ENCODE data around the gene ACTL6A.

DNA sequence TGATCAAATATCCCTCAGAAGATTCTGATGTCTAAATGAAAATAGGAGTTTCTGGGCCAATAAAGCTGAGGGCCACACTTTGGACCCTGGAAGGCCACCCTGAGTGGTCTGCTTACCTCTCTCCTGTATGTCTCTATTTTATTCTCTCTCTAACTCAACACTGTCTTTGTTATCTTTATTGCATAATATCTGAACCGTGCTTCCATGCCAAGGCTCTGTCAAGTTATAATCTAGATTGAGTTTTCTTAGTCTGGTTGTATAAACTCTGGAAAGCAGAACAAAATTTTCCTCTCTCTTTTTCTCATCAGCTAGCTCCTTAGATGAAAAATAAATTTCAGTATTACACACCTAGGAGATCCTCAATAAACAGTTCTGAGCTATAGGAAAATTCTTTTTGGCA, 36.2 kb upstream of the ACTL6A start:
- TF ChIP-seq, protein P1, sequence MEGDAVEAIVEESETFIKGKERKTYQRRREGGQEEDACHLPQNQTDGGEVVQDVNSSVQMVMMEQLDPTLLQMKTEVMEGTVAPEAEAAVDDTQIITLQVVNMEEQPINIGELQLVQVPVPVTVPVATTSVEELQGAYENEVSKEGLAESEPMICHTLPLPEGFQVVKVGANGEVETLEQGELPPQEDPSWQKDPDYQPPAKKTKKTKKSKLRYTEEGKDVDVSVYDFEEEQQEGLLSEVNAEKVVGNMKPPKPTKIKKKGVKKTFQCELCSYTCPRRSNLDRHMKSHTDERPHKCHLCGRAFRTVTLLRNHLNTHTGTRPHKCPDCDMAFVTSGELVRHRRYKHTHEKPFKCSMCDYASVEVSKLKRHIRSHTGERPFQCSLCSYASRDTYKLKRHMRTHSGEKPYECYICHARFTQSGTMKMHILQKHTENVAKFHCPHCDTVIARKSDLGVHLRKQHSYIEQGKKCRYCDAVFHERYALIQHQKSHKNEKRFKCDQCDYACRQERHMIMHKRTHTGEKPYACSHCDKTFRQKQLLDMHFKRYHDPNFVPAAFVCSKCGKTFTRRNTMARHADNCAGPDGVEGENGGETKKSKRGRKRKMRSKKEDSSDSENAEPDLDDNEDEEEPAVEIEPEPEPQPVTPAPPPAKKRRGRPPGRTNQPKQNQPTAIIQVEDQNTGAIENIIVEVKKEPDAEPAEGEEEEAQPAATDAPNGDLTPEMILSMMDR (IDR thresholded peaks at IDR 0.05) = no peak
- no peak for TF ChIP-seq POLR2A (IDR thresholded peaks at IDR 0.05)

Data from heart left ventricle (tissue), 13 donors.